Smooth muscle cell (in vitro differentiated cells): Measurements from ENCODE around the gene PEF1. TPM values are rescaled to one million over a fixed set of nuclear protein-coding genes. Genes with fewer than 3 reads are reported as not detected.
A peak's percentile ranks its signal among the peaks of the same experiment; 100 is the strongest.

Experiments
- DNase-seq: peaks from one replicate; lab custom pipeline; 2025; ENCODE audit not compliant: unreplicated experiment; lab: John Stamatoyannopoulos, UW
- H2AFZ ChIP-seq: fragments of 200-600 bp; sonication (generic); 2 replicates; pipeline ENCODE4 v1.6.0; 2016; ENCODE audit warnings: antibody characterized with exemption, low read depth, mild to moderate bottlenecking
- H3F3A ChIP-seq: fragments of 200-600 bp; sonication (generic); 2 replicates; pipeline ENCODE4 v1.6.0; 2017; ENCODE audit warnings: antibody characterized with exemption, low read depth
- H3K27ac ChIP-seq: fragments of 200-600 bp; sonication (generic); 2 replicates; pipeline ENCODE4 v1.5.1; 2016; ENCODE audit warnings: low read depth, mild to moderate bottlenecking
- H3K27me3 ChIP-seq: fragments of 200-600 bp; sonication (generic); 2 replicates; pipeline ENCODE4 v1.6.1; 2016; ENCODE audit warnings: low read depth, mild to moderate bottlenecking
- H3K36me3 ChIP-seq: fragments of 200-600 bp; sonication (generic); 2 replicates; pipeline ENCODE4 v1.5.1; 2016; ENCODE audit warnings: low read depth
- H3K4me1 ChIP-seq: fragments of 200-600 bp; sonication (generic); 2 replicates; pipeline ENCODE4 v1.5.1; 2016; ENCODE audit warnings: low read depth
- H3K4me2 ChIP-seq: fragments of 200-600 bp; sonication (generic); 2 replicates; pipeline ENCODE4 v1.6.0; 2016; ENCODE audit warnings: mild to moderate bottlenecking
- H3K4me3 ChIP-seq: fragments of 200-600 bp; sonication (generic); 2 replicates; pipeline ENCODE4 v1.5.1; 2016; ENCODE audit warnings: mild to moderate bottlenecking
- H3K79me2 ChIP-seq: fragments of 200-600 bp; sonication (generic); 2 replicates; pipeline ENCODE4 v1.6.0; 2016; ENCODE audit warnings: low read depth, mild to moderate bottlenecking
- H3K9ac ChIP-seq: fragments of 200-600 bp; sonication (generic); 2 replicates; pipeline ENCODE4 v1.6.0; 2016; ENCODE audit warnings: low read depth
- H3K9me3 ChIP-seq: fragments of 200-600 bp; sonication (generic); replicated peaks from 2 replicates; pipeline ENCODE4 v1.5.1; 2016; ENCODE audit warnings: low read depth
- H4K20me1 ChIP-seq: fragments of 200-600 bp; sonication (generic); 2 replicates; pipeline ENCODE4 v1.6.0; 2016; ENCODE audit warnings: low read depth
- CTCF ChIP-seq: fragments of 200-600 bp; sonication (generic); IDR thresholded peaks from 2 replicates; pipeline ENCODE4 v1.5.1; 2017; ENCODE audit warnings: borderline replicate concordance, mild to moderate bottlenecking, antibody characterized with exemption; ENCODE audit not compliant: insufficient read depth, poor library complexity, severe bottlenecking
- WGBS: methylation state at CpG from one replicate; pipeline ENCODE4 v1.1.7; 2016; ENCODE audit warnings: low lambda C conversion rate; 5-methylcytosine and 5-hydroxymethylcytosine counted together
- polyA plus RNA-seq: library from polyadenylated mRNA; unstranded; fragments of >200 nt; fragmentation: Nextera tagmentation; extraction: Ambion mirVana; gene quantifications from 2 replicates; pipeline ENCODE4 v1.2.1, GENCODE V29; 2016
- total RNA-seq: library from RNA; depleted of rRNA; stranded (reverse); fragments of >200 nt; gene quantifications from 2 replicates; pipeline ENCODE4 v1.2.3, GENCODE V29; 2014

The PEF1 gene
- total and polyA plus RNA-seq, 2 experiments from 2014 or later = 61.4 to 77.1 TPM

- Histone ChIP-seq H2AFZ (no peak overlapping the region), H3K4me1 (no peaks in the 10 kb centered on the region), H3K27me3 (no peaks in the 10 kb centered on the region), H3K4me3 (no peak overlapping the region), H3K79me2 (no peaks in the 10 kb centered on the region), H3K4me2 (no peak overlapping the region), H3K27ac (peak overlapping the region; percentile 57), H3K36me3 (no peaks in the 10 kb centered on the region), H3K9ac (no peak overlapping the region), H3F3A (peaks cover 28% of the 10 kb centered on the region), H3K9me3 (no peaks in the 10 kb centered on the region), H4K20me1 (no peaks in the 10 kb centered on the region)
- no peak for TF ChIP-seq CTCF
- 75% methylated on average over 6 of the region's 6 CpGs for WGBS
- no peak for DNase-seq
These were observed 7.1 kb upstream of the PEF1 start for GRCh38 chr1:31651766-31652165.

- no peak for DNase-seq
- H3K9me3 ChIP-seq = no peaks in the 10 kb centered on the region
- H3F3A ChIP-seq = peaks cover 24% of the 10 kb centered on the region
- no peaks in the 10 kb centered on the region for H3K27me3 ChIP-seq
- H3K9ac ChIP-seq = no peak overlapping the region
- WGBS = 38% methylated on average over 1 of the region's 1 CpG
- H3K27ac ChIP-seq = peak overlapping the region; percentile 57
- TF ChIP-seq CTCF = no peak
- no peak overlapping the region for H2AFZ ChIP-seq
- H3K4me2 ChIP-seq = no peak overlapping the region
- no peak overlapping the region for H3K4me3 ChIP-seq
- H3K36me3 ChIP-seq = no peaks in the 10 kb centered on the region
- H3K79me2 ChIP-seq = no peaks in the 10 kb centered on the region
- H4K20me1 ChIP-seq = no peaks in the 10 kb centered on the region
- no peaks in the 10 kb centered on the region for H3K4me1 ChIP-seq
These were observed 6.4 kb upstream of the PEF1 start for GRCh38 chr1:31651089-31651420.

- no peak for DNase-seq
- Histone ChIP-seq H3K9ac (no peak overlapping the region), H3K9me3 (no peaks in the 10 kb centered on the region), H4K20me1 (no peaks in the 10 kb centered on the region), H3K4me3 (no peak overlapping the region), H3K79me2 (no peaks in the 10 kb centered on the region), H3F3A (peaks cover 21% of the 10 kb centered on the region), H2AFZ (no peak overlapping the region), H3K4me2 (no peak overlapping the region), H3K27ac (peak overlapping the region; percentile 57), H3K36me3 (no peaks in the 10 kb centered on the region), H3K4me1 (peaks cover 4% of the 10 kb centered on the region), H3K27me3 (no peaks in the 10 kb centered on the region)
- WGBS = 78% methylated on average over 9 of the region's 9 CpGs
- TF ChIP-seq CTCF = no peak
These were observed 5.7 kb upstream of the PEF1 start for GRCh38 chr1:31650161-31651088.
